H1 (cell line): ENCODE measurements around the gene P4HB. TPM values are rescaled to one million over a fixed set of nuclear protein-coding genes. Genes with fewer than 3 reads are reported as not detected.

ENCODE experiments used
- CTCF ChIA-PET: fragments of 300-600 bp; sonication (Branson Sonifier 250); formaldehyde crosslinking; loops from one replicate; lab custom pipeline; 2021; ENCODE audit not compliant: partially characterized antibody; lab: Charles Lee
- POLR2A ChIA-PET: fragments of 300-600 bp; sonication (Branson Sonifier 250); formaldehyde crosslinking; loops from one replicate; lab custom pipeline; 2021; ENCODE audit warnings: inconsistent platforms; ENCODE audit not compliant: partially characterized antibody; lab: Charles Lee
- DNase-seq, 2 experiments: peaks; one replicate each; pipeline versions ENCODE4 v3.0.0 to v3.0.0-alpha.2; 2010 to 2022; ENCODE audit warnings: low spot score in 2 of 2, low read depth in 1 of 2, mixed read lengths in 1 of 2
- FAIRE-seq: peaks from 2 replicates; lab custom pipeline; 2011; peaks lifted over from hg19 to GRCh38; lab: Jason Lieb, UNC
- H2AFZ ChIP-seq: 2 replicates; pipeline ENCODE4 v1.8.1; 2012; ENCODE audit warnings: low read length, inconsistent platforms
- H2AK5ac ChIP-seq: 2 replicates; pipeline ENCODE4 v1.6.1; 2013; ENCODE audit warnings: low read depth, low read length
- H2BK120ac ChIP-seq: replicated peaks from 2 replicates; pipeline ENCODE3; 2013; ENCODE audit warnings: low read depth, low read length, inconsistent platforms
- H2BK12ac ChIP-seq: 2 replicates; pipeline ENCODE4 v1.6.1; 2013; ENCODE audit warnings: low read depth, low read length
- H2BK15ac ChIP-seq: 2 replicates; pipeline ENCODE4 v1.6.1; 2013; ENCODE audit warnings: low read length
- H2BK20ac ChIP-seq: 2 replicates; pipeline ENCODE4 v1.6.1; 2013; ENCODE audit warnings: low read length
- H2BK5ac ChIP-seq: 2 replicates; pipeline ENCODE4 v1.6.1; 2013; ENCODE audit warnings: low read depth, low read length
- H3K14ac ChIP-seq: 2 replicates; pipeline ENCODE4 v1.6.1; 2013; ENCODE audit warnings: inconsistent platforms; ENCODE audit not compliant: insufficient read length
- H3K18ac ChIP-seq: 2 replicates; pipeline ENCODE4 v1.6.1; 2013; ENCODE audit warnings: low read length; ENCODE audit errors: extremely low read depth
- H3K23ac ChIP-seq: 2 replicates; pipeline ENCODE4 v1.6.1; 2013; ENCODE audit warnings: inconsistent platforms; ENCODE audit not compliant: insufficient read length
- H3K23me2 ChIP-seq: 2 replicates; pipeline ENCODE4 v1.6.1; 2013; ENCODE audit warnings: low read depth, low read length
- H3K27ac ChIP-seq: 2 replicates; pipeline ENCODE4 v1.6.1; 2011; ENCODE audit warnings: low read depth, low read length, inconsistent platforms
- H3K27me3 ChIP-seq, 4 experiments: replicated peaks in 1 of 4; 1 replicate in 1 of 4; 2 replicates in 3 of 4; pipeline versions ENCODE4 v1.6.1 to v1.8.1; 2011 to 2013; ENCODE audit warnings: low read length in 3 of 4, mild to moderate bottlenecking in 3 of 4, inconsistent platforms in 2 of 4, mixed read lengths in 2 of 4, moderate library complexity in 1 of 4; ENCODE audit not compliant: control insufficient read depth in 3 of 4, insufficient read depth in 3 of 4; ENCODE audit errors: extremely low read depth in 1 of 4
- H3K36me3 ChIP-seq, 4 experiments: 2 replicates each; pipeline versions ENCODE4 v1.6.1 to v1.8.1; 2011 to 2013; ENCODE audit warnings: mild to moderate bottlenecking in 4 of 4, low read length in 3 of 4, moderate library complexity in 2 of 4, control low read depth in 1 of 4, inconsistent platforms in 1 of 4; ENCODE audit not compliant: insufficient read depth in 4 of 4, control insufficient read depth in 2 of 4
- H3K4ac ChIP-seq: replicated peaks from 2 replicates; pipeline ENCODE3; 2013; ENCODE audit warnings: low read length, low read depth, mixed read lengths, inconsistent platforms; ENCODE audit not compliant: insufficient read length
- H3K4me1 ChIP-seq, 4 experiments: replicated peaks in 1 of 4; 1 replicate in 1 of 4; 2 replicates in 3 of 4; pipeline versions ENCODE4 v1.6.1 to v1.8.1; 2011 to 2013; ENCODE audit warnings: low read length in 3 of 4, inconsistent platforms in 2 of 4, mixed read lengths in 1 of 4; ENCODE audit not compliant: insufficient read depth in 4 of 4, control insufficient read depth in 3 of 4
- H3K4me2 ChIP-seq, 2 experiments: 2 replicates each; pipeline versions ENCODE4 v1.6.1 to v1.8.1; 2011 to 2013; ENCODE audit warnings: low read depth in 2 of 2, low read length in 2 of 2, control low read depth in 1 of 2, inconsistent platforms in 1 of 2, mild to moderate bottlenecking in 1 of 2; ENCODE audit not compliant: insufficient read depth in 1 of 2
- H3K4me3 ChIP-seq, 4 experiments: fragments of 200-600, 300-600 bp in 1 of 4; sonication (generic), shearing (Covaris generic), sonication (Bioruptor Twin) in 1 of 4; 2 replicates each; pipeline versions ENCODE4 v1.5.1 to v1.8.1; 2011 to 2016; ENCODE audit warnings: low read length in 4 of 4, low read depth in 3 of 4, control low read depth in 2 of 4, inconsistent platforms in 2 of 4, mild to moderate bottlenecking in 2 of 4, mixed read lengths in 1 of 4, moderate library complexity in 1 of 4; ENCODE audit not compliant: insufficient read depth in 2 of 4; ENCODE audit errors: extremely low read depth in 1 of 4
- H3K56ac ChIP-seq: replicated peaks from 2 replicates; pipeline ENCODE3; 2013; ENCODE audit warnings: low read depth, mild to moderate bottlenecking, mixed read lengths, low read length, inconsistent platforms; ENCODE audit not compliant: insufficient read length
- H3K79me1 ChIP-seq: 2 replicates; pipeline ENCODE4 v1.6.1; 2013; ENCODE audit warnings: low read depth, low read length, control low read depth
- H3K79me2 ChIP-seq, 2 experiments: 2 replicates each; pipeline versions ENCODE4 v1.6.1 to v1.8.1; 2012 to 2013; ENCODE audit warnings: low read length in 2 of 2, mild to moderate bottlenecking in 2 of 2, inconsistent platforms in 1 of 2; ENCODE audit not compliant: insufficient read depth in 2 of 2, control insufficient read depth in 1 of 2
- H3K9ac ChIP-seq, 4 experiments: replicated peaks in 1 of 4; 1 replicate in 1 of 4; 2 replicates in 3 of 4; pipeline versions ENCODE4 v1.6.1 to v1.8.1; 2011 to 2013; ENCODE audit warnings: low read depth in 3 of 4, low read length in 3 of 4, control low read depth in 2 of 4, mild to moderate bottlenecking in 2 of 4, moderate library complexity in 2 of 4, inconsistent platforms in 1 of 4; ENCODE audit errors: extremely low read depth in 1 of 4
- H3K9me3 ChIP-seq, 2 experiments: 2 replicates each; pipeline versions ENCODE4 v1.6.1 to v1.8.1; 2012 to 2013; ENCODE audit warnings: mild to moderate bottlenecking in 2 of 2, moderate library complexity in 2 of 2, control low read depth in 1 of 2, inconsistent platforms in 1 of 2, low read depth in 1 of 2, low read length in 1 of 2, mixed read lengths in 1 of 2; ENCODE audit not compliant: insufficient read depth in 2 of 2
- H4K20me1 ChIP-seq, 2 experiments: replicated peaks in 1 of 2; 2 replicates each; pipeline versions ENCODE3 to v1.8.1; 2011 to 2013; ENCODE audit warnings: inconsistent platforms in 2 of 2, low read length in 2 of 2, mild to moderate bottlenecking in 1 of 2; ENCODE audit not compliant: insufficient read depth in 2 of 2, control insufficient read depth in 1 of 2
- H4K5ac ChIP-seq: 2 replicates; pipeline ENCODE4 v1.6.1; 2013; ENCODE audit warnings: low read length, low read depth, mixed read lengths, inconsistent platforms; ENCODE audit not compliant: insufficient read length
- H4K8ac ChIP-seq: 2 replicates; pipeline ENCODE4 v1.8.0; 2013; ENCODE audit warnings: mild to moderate bottlenecking, moderate library complexity, low read length, inconsistent platforms; ENCODE audit not compliant: insufficient read depth; ENCODE audit errors: extremely low read depth
- H4K91ac ChIP-seq: replicated peaks from 2 replicates; pipeline ENCODE3; 2013; ENCODE audit warnings: low read length, mixed read lengths, inconsistent platforms; ENCODE audit not compliant: insufficient read length
- RAD21 ChIP-seq, 2 experiments: IDR thresholded peaks in 1 of 2; conservative IDR thresholded peaks in 1 of 2; 2 replicates each; pipeline ENCODE4 v1.6.1; 2011; ENCODE audit warnings: low read depth in 2 of 2, low read length in 2 of 2, improper control_type of control experiment in 1 of 2, inconsistent platforms in 1 of 2, mild to moderate bottlenecking in 1 of 2, moderate library complexity in 1 of 2
- YY1 ChIP-seq: IDR thresholded peaks from 2 replicates; pipeline ENCODE4 v1.6.1; 2011; ENCODE audit warnings: low read depth, mild to moderate bottlenecking, low read length
- WGBS, 2 experiments: shearing (Covaris generic) in 1 of 2; methylation state at CpG; one replicate each; pipeline versions ENCODE4 v1.1.6 to v1.1.7; 2013 to 2015; ENCODE audit warnings: low lambda C conversion rate in 2 of 2, mixed read lengths in 2 of 2, inconsistent platforms in 1 of 2, low coverage in 1 of 2, missing lambda C conversion rate in 1 of 2; ENCODE audit not compliant: insufficient replicate concordance in 2 of 2, insufficient coverage in 1 of 2, insufficient read length in 1 of 2; ENCODE audit errors: extremely low coverage in 1 of 2, missing lambda C conversion rate in 1 of 2; 5-methylcytosine and 5-hydroxymethylcytosine counted together
- polyA plus RNA-seq, 7 experiments: library from polyadenylated mRNA; depleted of rRNA in 3 of 7; stranded (reverse) in 5 of 7; unstranded in 2 of 7; fragments of >200 nt in 5 of 7; fragments of 200-250 nt in 2 of 7; gene quantifications; 1 replicate in 5 of 7; 2 replicates in 1 of 7; 4 replicates in 1 of 7; pipeline versions ENCODE4 v1.2.1 to v1.2.3, GENCODE V29; 2011 to 2013; ENCODE audit warnings: missing spikeins in 2 of 7, mixed read lengths in 2 of 7
- total RNA-seq: library from RNA; stranded (reverse); fragmentation: NEBNext Ultra II Directional; extraction: Animal tissue kit (Norgen Biotek cat#: 25700); gene quantifications from 2 replicates; pipeline ENCODE4 v1.2.1, GENCODE V29; 2021
- TF ChIP-seq, protein P1 (sequence below), 3 experiments: IDR thresholded peaks; 1 replicate in 2 of 3; 2 replicates in 1 of 3; pipeline versions ENCODE4 v1.5.1 to v1.6.1; 2011; ENCODE audit warnings: low read length in 3 of 3, mild to moderate bottlenecking in 3 of 3, inconsistent platforms in 2 of 3, low read depth in 1 of 3, moderate library complexity in 1 of 3; ENCODE audit not compliant: insufficient read depth in 1 of 3; ENCODE audit errors: control extremely low read depth in 1 of 3

Gene P4HB
- total and polyA plus RNA-seq, 2 of the 8 experiments (the other 6 are each of a cell fraction or from before 2014, with no cell fraction given): 41.4 to 379 TPM

DNA sequence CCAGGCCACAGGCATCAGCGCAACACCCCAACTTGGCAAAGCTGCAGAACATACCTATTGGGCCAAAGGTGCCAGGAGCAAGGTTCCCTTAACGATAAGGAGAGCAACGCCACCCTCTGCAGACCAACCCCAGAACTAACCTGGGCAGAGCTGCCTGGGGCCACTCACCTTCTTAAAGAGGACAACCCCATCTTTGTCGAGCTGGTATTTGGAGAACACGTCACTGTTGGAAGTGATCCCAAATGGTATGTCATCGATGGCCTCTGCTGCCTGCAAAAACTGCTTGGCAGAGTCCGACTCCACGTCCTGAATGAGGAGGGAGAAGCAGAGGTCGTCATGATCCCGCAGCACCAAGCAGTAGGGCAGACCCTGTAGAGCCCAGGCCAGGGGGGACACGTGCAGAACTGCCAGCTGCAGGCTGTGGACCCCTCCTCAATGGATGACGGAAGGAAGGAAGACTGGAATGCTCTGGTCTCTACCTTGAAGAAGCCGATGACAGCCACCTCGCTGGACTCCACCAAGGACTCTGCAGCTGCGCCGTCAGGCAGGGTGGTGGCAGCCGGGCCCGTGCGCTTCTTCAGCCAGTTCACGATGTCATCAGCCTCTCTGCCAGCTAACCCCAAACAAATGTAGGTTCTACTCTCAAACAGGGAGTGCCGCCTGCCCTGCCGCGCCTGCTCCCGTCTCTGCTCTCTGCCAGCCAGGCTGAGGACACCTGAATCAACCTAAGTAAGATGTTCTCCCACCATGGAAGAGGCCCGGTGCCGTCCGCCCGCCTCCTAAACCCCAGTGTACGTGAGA lies 5.2 kb downstream of the P4HB start:
- peaks cover 9 to 19% of the 10 kb centered on the region in 2 experiments for H4K20me1 ChIP-seq
- H3K9me3 ChIP-seq: no peaks in the 10 kb centered on the region
- H2BK15ac ChIP-seq: no peak overlapping the region
- no peak overlapping the region for H2BK12ac ChIP-seq
- no peak overlapping the region for H2BK20ac ChIP-seq
- no peaks in the 10 kb centered on the region; a peak in 1 of 7 replicates for H3K27me3 ChIP-seq
- no peak for DNase-seq
- ChIA-PET CTCF (interaction anchor here (0.7 to 3.6 kb wide), 17 partner anchors 11 to 187 kb away, joined by 3 to 21 read pairs (median 5); partner anchors contain the start of genes MCRIP1 and PPP1R27), POLR2A (interaction anchor here (0.6 to 1.7 kb wide), 13 partner anchors 10 to 148 kb away, joined by 3 to 17 read pairs (median 3); partner anchors contain the start of genes ALYREF, ANAPC11 and MCRIP1)
- FAIRE-seq: no peak
- H4K91ac ChIP-seq: no peak overlapping the region
- H3K79me1 ChIP-seq: peaks cover 16% of the 10 kb centered on the region
- no peak overlapping the region for H4K8ac ChIP-seq
- H2AFZ ChIP-seq: no peak overlapping the region
- H3K4me3 ChIP-seq: no peak overlapping the region
- TF ChIP-seq, protein P1, sequence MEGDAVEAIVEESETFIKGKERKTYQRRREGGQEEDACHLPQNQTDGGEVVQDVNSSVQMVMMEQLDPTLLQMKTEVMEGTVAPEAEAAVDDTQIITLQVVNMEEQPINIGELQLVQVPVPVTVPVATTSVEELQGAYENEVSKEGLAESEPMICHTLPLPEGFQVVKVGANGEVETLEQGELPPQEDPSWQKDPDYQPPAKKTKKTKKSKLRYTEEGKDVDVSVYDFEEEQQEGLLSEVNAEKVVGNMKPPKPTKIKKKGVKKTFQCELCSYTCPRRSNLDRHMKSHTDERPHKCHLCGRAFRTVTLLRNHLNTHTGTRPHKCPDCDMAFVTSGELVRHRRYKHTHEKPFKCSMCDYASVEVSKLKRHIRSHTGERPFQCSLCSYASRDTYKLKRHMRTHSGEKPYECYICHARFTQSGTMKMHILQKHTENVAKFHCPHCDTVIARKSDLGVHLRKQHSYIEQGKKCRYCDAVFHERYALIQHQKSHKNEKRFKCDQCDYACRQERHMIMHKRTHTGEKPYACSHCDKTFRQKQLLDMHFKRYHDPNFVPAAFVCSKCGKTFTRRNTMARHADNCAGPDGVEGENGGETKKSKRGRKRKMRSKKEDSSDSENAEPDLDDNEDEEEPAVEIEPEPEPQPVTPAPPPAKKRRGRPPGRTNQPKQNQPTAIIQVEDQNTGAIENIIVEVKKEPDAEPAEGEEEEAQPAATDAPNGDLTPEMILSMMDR (IDR thresholded peaks at IDR 0.05; ENCODE audit: control extremely low read depth in 1 of 3, insufficient read depth in 1 of 3, low read depth in 1 of 3, low read length in 3 of 3): peak in 1 of 3 experiments; percentile 38; a peak in 2 of 4 replicates
- TF ChIP-seq RAD21 (IDR thresholded peaks at IDR 0.05 in 1 of 2, conservative IDR thresholded peaks at IDR 0.05 in 1 of 2; ENCODE audit: low read depth in 2 of 2, low read length in 2 of 2) (peak; percentile 51 to 60), YY1 (no peak)
- TF ChIP-seq, all 59 proteins: peak for 2
- no peak overlapping the region for H3K4me2 ChIP-seq
- H2BK120ac ChIP-seq: no peak overlapping the region
- no peak overlapping the region for H2AK5ac ChIP-seq
- no peak overlapping the region for H3K27ac ChIP-seq
- H3K14ac ChIP-seq: no peak overlapping the region
- peaks cover 8% of the 10 kb centered on the region for H3K23me2 ChIP-seq
- no peak overlapping the region for H3K23ac ChIP-seq
- no peak overlapping the region for H3K9ac ChIP-seq
- no peak overlapping the region for H2BK5ac ChIP-seq
- no peak overlapping the region for H3K4ac ChIP-seq
- H3K56ac ChIP-seq: no peak overlapping the region
- H3K36me3 ChIP-seq: peaks cover 22 to 53% (median 35%) of the 10 kb centered on the region in 4 experiments; a peak in 6 of 8 replicates
- peaks cover 0 to 5% (median 5%) of the 10 kb centered on the region in 4 experiments; a peak in 5 of 7 replicates for H3K4me1 ChIP-seq
- no peak overlapping the region for H4K5ac ChIP-seq
- 95% methylated on average over 29 of the region's 29 CpGs; no CpG with 5 or more reads in 1 of the 2 experiments for WGBS, 2 experiments
- peaks cover 13 to 27% of the 10 kb centered on the region in 2 experiments for H3K79me2 ChIP-seq
- H3K18ac ChIP-seq: no peak overlapping the region
